GM12878 (cell line): ENCODE measurements around the gene STK32A. TPM values are rescaled to one million over a fixed set of nuclear protein-coding genes. Genes with fewer than 3 reads are reported as not detected.

Experiments used
- ATAC-seq: fragments of 200-7000 bp; cut with Tn5 transposase; 3 replicates; pipeline ENCODE4 v1.9.1; 2020; ENCODE audit warnings: mild to moderate bottlenecking, moderate library complexity
- BruUV-seq: library from RNA; stranded (reverse); fragments of 400-500 nt; replicated peaks from 2 replicates; lab custom pipeline; 2021; lab: Mats Ljungman, UMichigan
- CTCF ChIA-PET: fragments of 300-600 bp; sonication (Branson Sonifier 250); formaldehyde crosslinking; extraction: SDS; loops from one replicate; lab custom pipeline; 2021; ENCODE audit warnings: inconsistent platforms; lab: Yijun Ruan, JAX
- POLR2A ChIA-PET: fragments of 350-600 bp; formaldehyde crosslinking; extraction: SDS; loops from one replicate; lab custom pipeline; 2021; ENCODE audit warnings: inconsistent platforms; lab: Charles Lee
- RAD21 ChIA-PET: fragments of 300-600 bp; sonication (Branson Sonifier 250); formaldehyde crosslinking; loops from one replicate; lab custom pipeline; 2023; ENCODE audit warnings: antibody characterized with exemption; ENCODE audit not compliant: unreplicated experiment; lab: Charles Lee
- SMC1A ChIA-PET: fragments of 300-600 bp; sonication (Branson Sonifier 250); formaldehyde crosslinking; loops from one replicate; lab custom pipeline; 2023; ENCODE audit not compliant: unreplicated experiment, uncharacterized antibody; lab: Charles Lee
- DNase-seq: peaks from one replicate; pipeline ENCODE4 v3.0.0-alpha.2; 2011; ENCODE audit warnings: low read depth, low spot score
- FAIRE-seq: peaks from 3 replicates; lab custom pipeline; 2011; peaks lifted over from hg19 to GRCh38; lab: Jason Lieb, UNC
- H2AFZ ChIP-seq: 2 replicates; pipeline ENCODE4 v1.6.0; 2011; ENCODE audit warnings: low read depth, low read length, control low read depth; ENCODE audit not compliant: control insufficient read depth
- H3K27ac ChIP-seq: 2 replicates; pipeline ENCODE4 v1.5.1; 2011; ENCODE audit warnings: control low read depth; ENCODE audit not compliant: control insufficient read depth, insufficient read depth
- H3K27me3 ChIP-seq, 2 experiments: replicated peaks in 1 of 2; 2 replicates each; pipeline versions ENCODE4 v1.6.0 to v1.6.1; 2011; ENCODE audit warnings: low read length in 1 of 2; ENCODE audit not compliant: control insufficient read depth in 2 of 2, insufficient read depth in 2 of 2
- H3K36me3 ChIP-seq, 2 experiments: 2 replicates each; pipeline ENCODE4 v1.5.1; 2011; ENCODE audit warnings: low read length in 1 of 2; ENCODE audit not compliant: control insufficient read depth in 2 of 2, insufficient read depth in 2 of 2
- H3K4me1 ChIP-seq: 2 replicates; pipeline ENCODE4 v1.6.1; 2011; ENCODE audit warnings: mild to moderate bottlenecking, low read length, moderate library complexity, mixed read lengths; ENCODE audit not compliant: control insufficient read depth, insufficient read depth
- H3K4me2 ChIP-seq: 2 replicates; pipeline ENCODE4 v1.6.0; 2011; ENCODE audit warnings: control low read depth; ENCODE audit not compliant: control insufficient read depth, insufficient read depth
- H3K4me3 ChIP-seq: fragments of 200-600 bp; sonication (generic); 2 replicates; pipeline ENCODE4 v1.5.1; 2016
- H3K79me2 ChIP-seq: 2 replicates; pipeline ENCODE4 v1.6.0; 2011; ENCODE audit warnings: low read length; ENCODE audit not compliant: control insufficient read depth, insufficient read depth
- H3K9ac ChIP-seq: 2 replicates; pipeline ENCODE4 v1.8.0; 2011; ENCODE audit warnings: low read length, control low read depth, mixed read lengths; ENCODE audit not compliant: control insufficient read depth, insufficient read depth
- H3K9me3 ChIP-seq: replicated peaks from 3 replicates; pipeline ENCODE4 v1.5.1; 2011; ENCODE audit warnings: mild to moderate bottlenecking, low read length; ENCODE audit not compliant: control insufficient read depth, insufficient read depth
- H4K20me1 ChIP-seq: 2 replicates; pipeline ENCODE4 v1.6.0; 2011; ENCODE audit not compliant: control insufficient read depth, insufficient read depth
- CBX3 ChIP-seq: fragments of 200-600 bp; sonication (generic); IDR thresholded peaks from 2 replicates; pipeline ENCODE4 v1.6.1; 2016; ENCODE audit warnings: low read depth, borderline replicate concordance
- JUND ChIP-seq: IDR thresholded peaks from 2 replicates; pipeline ENCODE4 v1.6.1; 2012; ENCODE audit warnings: low read depth, mild to moderate bottlenecking, low read length, improper control_type of control experiment, moderate library complexity
- KDM1A ChIP-seq: fragments of 200-600 bp; sonication (generic); IDR thresholded peaks from 2 replicates; pipeline ENCODE4 v1.6.1; 2016; ENCODE audit warnings: borderline replicate concordance
- SIN3A ChIP-seq: IDR thresholded peaks from 2 replicates; pipeline ENCODE4 v1.6.1; 2012; ENCODE audit warnings: low read depth, low read length, improper control_type of control experiment
- WGBS: methylation state at CpG from one replicate; pipeline ENCODE4 v1.1.6; 2016; ENCODE audit warnings: low lambda C conversion rate; ENCODE audit not compliant: insufficient replicate concordance, insufficient coverage; ENCODE audit errors: missing lambda C conversion rate; 5-methylcytosine and 5-hydroxymethylcytosine counted together
- in situ Hi-C: fragments of 300-500 bp; cut with MboI; formaldehyde crosslinking; loops from 9 replicates; pipeline ENCODE4 v1.14.3; 2018; ENCODE audit warnings: mixed read lengths
- intact Hi-C: fragments of 100-400 bp; cut with micrococcal nuclease; formaldehyde crosslinking; loops from one replicate; pipeline ENCODE4 v1.14.2; 2022; ENCODE audit not compliant: unreplicated experiment
- polyA plus RNA-seq, 11 experiments: library from polyadenylated mRNA; depleted of rRNA in 4 of 11; unstranded in 6 of 11; stranded (reverse) in 5 of 11; fragments of >200 nt; fragmentation: Nextera tagmentation in 4 of 11; fragmentation: Illumina TruSeq in 1 of 11; extraction: Ambion mirVana in 4 of 11; extraction: Trizol in 1 of 11; gene quantifications; 1 replicate in 1 of 11; 2 replicates in 10 of 11; pipeline versions ENCODE4 v1.2.1 to v1.2.3, GENCODE V29; 2011 to 2016; ENCODE audit warnings: inconsistent platforms in 2 of 11, missing spikeins in 2 of 11, low read depth in 1 of 11
- total RNA-seq, 4 experiments: library from RNA; depleted of rRNA in 3 of 4; stranded (reverse); fragments of >200 nt in 3 of 4; fragmentation: Illumina TruSeq in 1 of 4; extraction: Trizol in 1 of 4; gene quantifications; 2 replicates each; pipeline versions ENCODE4 v1.2.1 to v1.2.3, GENCODE V29; 2013 to 2021
- TF ChIP-seq, protein P1 (sequence below): fragments of 450-650 bp; IDR thresholded peaks from 2 replicates; pipeline ENCODE4 v1.6.1; 2017; ENCODE audit warnings: antibody characterized with exemption, mild to moderate bottlenecking, moderate library complexity

The STK32A gene
- total and polyA plus RNA-seq, 10 of the 15 experiments (the other 5 are each of a cell fraction or from before 2014, with no cell fraction given): under 0.01 to 0.10 TPM; not detected in 8

DNA sequence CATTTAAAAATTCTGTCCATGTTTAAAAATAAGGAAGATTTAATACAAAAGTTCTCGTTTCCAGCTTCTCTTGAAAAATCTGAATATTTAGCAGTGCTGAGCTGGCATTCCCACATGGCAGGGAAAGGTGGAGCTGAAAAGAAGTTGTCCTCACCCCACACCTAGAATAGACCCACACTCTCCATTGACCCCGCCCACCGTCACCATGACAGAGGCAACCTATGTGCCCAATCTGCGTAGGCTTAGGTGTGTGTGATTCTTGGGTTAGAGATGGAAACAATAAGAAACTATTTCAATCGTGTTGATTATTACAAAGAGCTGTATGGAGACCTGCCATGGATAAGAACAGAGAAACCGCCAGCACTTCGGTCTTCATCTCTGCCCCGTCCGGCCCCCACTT is 8.9 kb upstream of the STK32A start:
- 61% methylated on average over 9 of the region's 9 CpGs for WGBS
- H3K27ac ChIP-seq: no peak overlapping the region
- FAIRE-seq: no peak
- no peaks in the 10 kb centered on the region for H3K79me2 ChIP-seq
- SMC1A ChIA-PET: interaction anchor here (0.7 to 3.4 kb wide), 4 partner anchors 144 to 244 kb away, joined by 3 to 27 read pairs (median 3); no protein-coding TSS in a partner anchor
- no peak overlapping the region for H3K4me3 ChIP-seq
- POLR2A ChIA-PET: no interaction called here
- intact Hi-C loops (loop anchor here (2.0 kb wide), 1 partner anchor 143 kb away; no protein-coding TSS in a partner anchor), in situ Hi-C loops (no loop called here)
- H3K36me3 ChIP-seq: no peaks in the 10 kb centered on the region
- no peak for DNase-seq
- no peaks in the 10 kb centered on the region for H3K27me3 ChIP-seq
- H3K4me1 ChIP-seq: no peaks in the 10 kb centered on the region
- H3K9me3 ChIP-seq: no peaks in the 10 kb centered on the region
- no TSS peak for BruUV-seq
- RAD21 ChIA-PET: interaction anchor here (1.2 kb wide), 1 partner anchor 144 kb away, joined by 4 read pairs; no protein-coding TSS in a partner anchor
- CTCF ChIA-PET: interaction anchor here (1.0 to 3.8 kb wide), 2 partner anchors 144 to 334 kb away, joined by 3 to 61 read pairs; no protein-coding TSS in a partner anchor
- no peak overlapping the region for H2AFZ ChIP-seq
- TF ChIP-seq, protein P1, sequence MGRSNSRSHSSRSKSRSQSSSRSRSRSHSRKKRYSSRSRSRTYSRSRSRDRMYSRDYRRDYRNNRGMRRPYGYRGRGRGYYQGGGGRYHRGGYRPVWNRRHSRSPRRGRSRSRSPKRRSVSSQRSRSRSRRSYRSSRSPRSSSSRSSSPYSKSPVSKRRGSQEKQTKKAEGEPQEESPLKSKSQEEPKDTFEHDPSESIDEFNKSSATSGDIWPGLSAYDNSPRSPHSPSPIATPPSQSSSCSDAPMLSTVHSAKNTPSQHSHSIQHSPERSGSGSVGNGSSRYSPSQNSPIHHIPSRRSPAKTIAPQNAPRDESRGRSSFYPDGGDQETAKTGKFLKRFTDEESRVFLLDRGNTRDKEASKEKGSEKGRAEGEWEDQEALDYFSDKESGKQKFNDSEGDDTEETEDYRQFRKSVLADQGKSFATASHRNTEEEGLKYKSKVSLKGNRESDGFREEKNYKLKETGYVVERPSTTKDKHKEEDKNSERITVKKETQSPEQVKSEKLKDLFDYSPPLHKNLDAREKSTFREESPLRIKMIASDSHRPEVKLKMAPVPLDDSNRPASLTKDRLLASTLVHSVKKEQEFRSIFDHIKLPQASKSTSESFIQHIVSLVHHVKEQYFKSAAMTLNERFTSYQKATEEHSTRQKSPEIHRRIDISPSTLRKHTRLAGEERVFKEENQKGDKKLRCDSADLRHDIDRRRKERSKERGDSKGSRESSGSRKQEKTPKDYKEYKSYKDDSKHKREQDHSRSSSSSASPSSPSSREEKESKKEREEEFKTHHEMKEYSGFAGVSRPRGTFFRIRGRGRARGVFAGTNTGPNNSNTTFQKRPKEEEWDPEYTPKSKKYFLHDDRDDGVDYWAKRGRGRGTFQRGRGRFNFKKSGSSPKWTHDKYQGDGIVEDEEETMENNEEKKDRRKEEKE: no peak
- TF ChIP-seq JUND: no peak
- TF ChIP-seq KDM1A: no peak
- no peak for TF ChIP-seq CBX3
- TF ChIP-seq SIN3A: no peak
- ATAC-seq: no peak
- no peak overlapping the region for H3K4me2 ChIP-seq
- H3K9ac ChIP-seq: no peak overlapping the region
- H4K20me1 ChIP-seq: no peaks in the 10 kb centered on the region
